ENCODE results near the gene CBX5.
A peak's percentile ranks its signal among the peaks of the same experiment; 100 is the strongest.

Gene CBX5

DNA sequence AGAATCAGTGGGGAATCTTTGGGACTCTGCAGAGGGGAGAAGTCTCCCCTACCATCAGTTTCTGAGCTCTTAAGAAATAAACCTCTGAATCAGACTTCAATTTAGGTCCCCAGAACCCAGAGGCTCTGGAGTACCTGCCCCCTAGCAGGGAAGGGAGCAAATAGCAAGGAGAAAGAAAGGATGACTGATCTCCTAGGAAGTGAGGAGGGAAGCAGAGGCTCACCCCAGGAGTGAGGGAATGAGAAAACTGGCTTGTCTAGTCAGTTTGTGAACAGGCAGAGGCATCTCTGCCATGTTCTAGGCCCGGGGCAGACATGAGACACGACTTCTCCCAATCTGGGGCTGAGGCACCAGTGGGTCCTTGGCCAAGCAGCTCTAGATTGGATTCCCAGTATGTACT is 66.8 kb downstream of the CBX5 start:
- no peak for DNase-seq (ENCODE audit: low read depth)
- TF ChIP-seq, protein P1, sequence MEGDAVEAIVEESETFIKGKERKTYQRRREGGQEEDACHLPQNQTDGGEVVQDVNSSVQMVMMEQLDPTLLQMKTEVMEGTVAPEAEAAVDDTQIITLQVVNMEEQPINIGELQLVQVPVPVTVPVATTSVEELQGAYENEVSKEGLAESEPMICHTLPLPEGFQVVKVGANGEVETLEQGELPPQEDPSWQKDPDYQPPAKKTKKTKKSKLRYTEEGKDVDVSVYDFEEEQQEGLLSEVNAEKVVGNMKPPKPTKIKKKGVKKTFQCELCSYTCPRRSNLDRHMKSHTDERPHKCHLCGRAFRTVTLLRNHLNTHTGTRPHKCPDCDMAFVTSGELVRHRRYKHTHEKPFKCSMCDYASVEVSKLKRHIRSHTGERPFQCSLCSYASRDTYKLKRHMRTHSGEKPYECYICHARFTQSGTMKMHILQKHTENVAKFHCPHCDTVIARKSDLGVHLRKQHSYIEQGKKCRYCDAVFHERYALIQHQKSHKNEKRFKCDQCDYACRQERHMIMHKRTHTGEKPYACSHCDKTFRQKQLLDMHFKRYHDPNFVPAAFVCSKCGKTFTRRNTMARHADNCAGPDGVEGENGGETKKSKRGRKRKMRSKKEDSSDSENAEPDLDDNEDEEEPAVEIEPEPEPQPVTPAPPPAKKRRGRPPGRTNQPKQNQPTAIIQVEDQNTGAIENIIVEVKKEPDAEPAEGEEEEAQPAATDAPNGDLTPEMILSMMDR (IDR thresholded peaks at IDR 0.05; ENCODE audit: low read length, missing control alignments) = no peak
- no peak overlapping the region for H3K4me3 ChIP-seq (replicated peaks; ENCODE audit: low read depth, low read length)

DNA sequence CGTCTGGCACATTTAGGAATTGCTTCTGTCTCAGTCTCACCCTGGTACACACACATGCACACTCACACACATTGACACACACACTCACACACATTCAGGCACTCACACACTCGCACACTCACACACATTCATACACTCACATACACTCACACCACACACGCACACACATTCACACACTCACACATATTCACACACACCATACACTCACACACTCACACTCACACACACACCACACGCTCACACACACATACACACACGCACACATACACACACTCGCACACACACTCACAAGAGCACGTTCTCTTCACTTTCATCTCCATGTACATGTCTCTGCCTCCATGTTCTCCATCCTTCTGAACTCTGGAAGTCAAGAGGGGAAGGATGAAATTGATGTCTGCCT is 68.0 kb downstream of the CBX5 start:
- TF ChIP-seq, protein P1 (IDR thresholded peaks at IDR 0.05; ENCODE audit: low read length, missing control alignments) = no peak
- DNase-seq (ENCODE audit: low read depth) = no peak
- H3K4me3 ChIP-seq (replicated peaks; ENCODE audit: low read depth, low read length) = no peak overlapping the region

DNA sequence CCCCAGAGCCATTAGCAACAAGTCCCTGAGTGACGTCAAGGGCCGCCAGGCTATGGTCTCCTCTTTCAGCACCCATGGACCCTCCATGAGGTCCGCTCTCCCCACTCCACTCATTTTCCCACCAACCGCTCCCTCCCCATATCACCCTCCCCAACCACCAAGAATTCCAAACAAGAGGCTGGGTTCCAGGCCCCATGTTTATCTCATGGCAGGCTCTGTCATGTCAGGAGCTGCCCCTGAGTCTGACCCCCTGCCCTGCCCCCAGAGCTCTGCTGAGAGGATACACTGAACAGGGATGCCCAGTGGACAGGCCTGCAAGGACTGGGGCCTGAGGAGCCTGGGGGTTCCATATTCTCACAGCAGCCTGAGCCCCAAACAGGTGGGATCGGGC is 69.5 kb downstream of the CBX5 start:
- TF ChIP-seq, protein P1 (IDR thresholded peaks at IDR 0.05; ENCODE audit: low read length, missing control alignments) = no peak
- no peak overlapping the region for H3K4me3 ChIP-seq (replicated peaks; ENCODE audit: low read depth, low read length)
- no peak for DNase-seq (ENCODE audit: low read depth)

DNA sequence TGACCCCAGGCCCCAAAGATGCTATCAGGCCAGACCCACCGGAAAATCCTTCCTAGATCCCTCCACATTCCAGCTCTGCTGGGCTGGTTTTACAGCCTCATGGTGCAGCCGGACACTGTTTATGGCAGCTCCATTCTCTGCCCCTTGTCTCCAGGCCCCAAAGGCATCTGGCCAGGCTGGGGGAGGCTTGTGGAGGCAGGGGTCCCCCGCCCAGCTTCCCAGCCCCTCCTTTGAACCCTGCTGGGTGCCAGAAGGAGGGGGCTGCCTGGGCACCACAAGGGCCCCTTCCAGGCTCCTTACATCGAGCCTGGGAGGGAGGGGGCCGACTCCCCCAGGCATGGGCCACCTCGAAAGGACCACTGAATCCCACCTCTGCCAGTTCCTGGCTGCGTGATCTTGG is 71.3 kb downstream of the CBX5 start:
- no peak overlapping the region for H3K4me3 ChIP-seq (replicated peaks; ENCODE audit: low read depth, low read length)
- no peak for DNase-seq (ENCODE audit: low read depth)
- TF ChIP-seq, protein P1 (IDR thresholded peaks at IDR 0.05; ENCODE audit: low read length, missing control alignments) = no peak

DNA sequence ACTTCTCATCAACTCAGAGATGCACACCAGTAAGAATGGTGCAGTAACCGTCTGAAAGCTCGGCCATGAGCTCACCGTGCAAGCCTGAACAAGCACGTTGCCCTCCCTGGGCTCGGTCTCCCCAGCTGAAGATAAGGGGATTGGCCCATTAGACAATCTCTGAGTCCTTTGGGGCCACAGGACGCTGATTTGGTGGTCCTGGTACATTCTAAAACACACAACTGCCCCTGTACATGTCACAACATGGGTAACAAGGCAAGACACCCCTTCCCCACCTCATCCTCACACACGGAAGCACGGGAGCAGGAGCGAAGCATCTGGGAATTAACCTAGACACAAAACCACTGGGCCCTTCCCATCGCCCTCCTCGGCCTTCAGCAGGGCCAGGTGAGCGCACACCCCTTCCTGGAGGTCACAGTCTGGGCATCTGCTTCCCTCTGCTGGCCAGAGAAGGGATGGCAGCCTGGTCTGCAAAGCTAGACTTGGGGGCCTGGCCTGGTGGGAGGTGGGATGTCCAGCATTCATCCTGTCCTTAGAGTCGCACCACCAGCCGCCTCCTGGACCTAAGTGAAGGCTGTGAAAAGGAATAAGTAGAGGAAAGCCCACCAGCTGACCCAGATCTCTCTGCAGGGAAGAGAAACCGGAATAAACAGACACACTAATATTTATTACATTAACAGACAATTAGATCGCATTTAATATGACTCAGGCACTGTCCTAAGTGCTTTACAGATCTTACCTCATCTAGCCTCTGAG is 72.2 kb downstream of the CBX5 start:
- DNase-seq (ENCODE audit: low read depth) = peak; percentile 55
- H3K4me3 ChIP-seq (replicated peaks; ENCODE audit: low read depth, low read length) = no peak overlapping the region
- TF ChIP-seq, protein P1 (IDR thresholded peaks at IDR 0.05; ENCODE audit: low read length, missing control alignments) = peak; percentile 94

DNA sequence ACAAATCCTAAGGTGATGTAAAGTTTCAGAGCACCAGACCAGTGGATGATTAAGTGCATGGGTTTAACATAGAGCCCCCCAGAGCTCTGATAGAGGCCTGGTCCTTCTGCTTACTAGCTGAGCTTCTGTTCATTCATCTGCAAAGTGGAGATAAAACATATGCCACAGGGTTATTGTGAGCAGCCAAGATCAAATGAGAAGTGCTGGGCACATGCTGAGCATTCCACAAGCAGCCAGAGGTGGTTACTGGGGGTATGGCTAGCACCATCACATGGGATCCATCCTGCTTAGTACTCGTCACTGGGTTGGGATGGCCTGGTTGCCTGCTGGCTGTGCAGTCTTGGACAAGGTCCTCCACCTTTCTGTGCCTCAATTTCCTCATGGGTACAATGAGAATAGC is 73.1 kb downstream of the CBX5 start:
- DNase-seq (ENCODE audit: low read depth) = no peak
- H3K4me3 ChIP-seq (replicated peaks; ENCODE audit: low read depth, low read length) = no peak overlapping the region
- TF ChIP-seq, protein P1 (IDR thresholded peaks at IDR 0.05; ENCODE audit: low read length, missing control alignments) = no peak

DNA sequence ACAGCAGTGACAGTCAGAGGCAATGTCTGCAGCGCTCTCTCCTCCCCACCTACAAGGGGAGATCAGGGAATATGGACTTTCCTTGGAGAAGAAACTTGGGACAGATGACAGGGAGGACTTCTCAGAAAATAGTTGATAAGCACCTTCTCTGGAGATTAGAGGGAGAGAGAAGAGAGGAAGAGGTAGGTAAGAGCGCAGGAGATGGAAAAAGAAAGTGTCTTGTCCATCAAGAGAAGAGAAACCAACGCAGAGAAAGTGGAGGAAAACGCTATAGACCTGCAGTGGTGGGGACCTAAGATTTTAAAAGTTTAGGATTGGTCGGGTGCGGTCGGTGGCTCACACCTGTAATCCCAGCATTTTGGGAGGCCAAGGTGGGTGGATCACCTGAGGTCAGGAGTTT is 75.6 kb downstream of the CBX5 start:
- H3K4me3 ChIP-seq (replicated peaks; ENCODE audit: low read depth, low read length) = no peak overlapping the region
- TF ChIP-seq, protein P1 (IDR thresholded peaks at IDR 0.05; ENCODE audit: low read length, missing control alignments) = no peak
- DNase-seq (ENCODE audit: low read depth) = no peak

Measured in fibroblast of pulmonary artery (primary cell).